HG03135 (cell line): ENCODE data around the gene CLEC14A.

ENCODE experiments used
- ATAC-seq: cut with Tn5 transposase; IDR thresholded peaks from one replicate; pipeline ENCODE4 v1.9.1; 2021; ENCODE audit warnings: mild to moderate bottlenecking, moderate library complexity; ENCODE audit not compliant: unreplicated experiment

The CLEC14A gene

DNA sequence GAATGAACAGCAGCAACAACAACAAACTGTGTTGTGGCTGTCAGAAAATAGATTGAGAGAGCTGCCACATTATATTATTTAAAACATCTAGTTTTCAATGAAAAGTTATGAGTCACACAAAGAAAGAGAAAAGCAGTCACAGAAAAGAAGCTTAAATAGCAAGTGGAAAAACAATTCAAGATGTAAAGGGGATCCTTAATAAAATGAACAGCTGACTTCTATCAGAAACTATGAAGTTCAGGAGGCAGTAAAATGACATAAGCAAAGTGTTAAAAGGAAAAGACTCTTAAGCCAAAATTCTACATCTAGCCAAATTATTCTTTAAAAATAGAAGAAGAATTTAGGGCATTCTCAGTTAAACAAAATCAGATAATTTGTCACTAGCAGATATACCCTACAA lies 5.6 kb downstream of the CLEC14A start:
- no peak for ATAC-seq

- ATAC-seq, result no peak
Measured at GRCh38 chr14:38248321-38249028, 7.4 kb downstream of the CLEC14A start.

GRCh38 chr14:38243696-38244240 lies 12.1 kb downstream of the CLEC14A start:
- ATAC-seq, result no peak

DNA sequence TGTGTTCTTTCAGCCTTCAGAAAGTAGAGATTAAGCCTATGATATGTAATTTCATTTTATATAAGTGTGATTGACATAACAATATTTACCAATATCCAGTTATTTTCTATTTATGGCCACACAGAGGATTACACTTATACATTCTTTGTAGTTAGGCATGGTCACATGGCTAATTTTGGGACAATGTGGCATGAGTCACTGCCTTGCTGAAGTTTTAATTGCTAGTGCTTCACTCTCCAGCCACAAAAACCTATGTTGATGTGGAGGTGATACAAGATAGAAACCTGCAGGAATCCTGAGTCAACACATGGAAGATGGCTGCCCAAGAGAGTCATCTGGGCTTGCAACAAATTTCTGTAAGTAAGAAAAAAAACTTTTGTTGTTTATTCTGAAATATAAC lies 17.0 kb downstream of the CLEC14A start:
- no peak for ATAC-seq

DNA sequence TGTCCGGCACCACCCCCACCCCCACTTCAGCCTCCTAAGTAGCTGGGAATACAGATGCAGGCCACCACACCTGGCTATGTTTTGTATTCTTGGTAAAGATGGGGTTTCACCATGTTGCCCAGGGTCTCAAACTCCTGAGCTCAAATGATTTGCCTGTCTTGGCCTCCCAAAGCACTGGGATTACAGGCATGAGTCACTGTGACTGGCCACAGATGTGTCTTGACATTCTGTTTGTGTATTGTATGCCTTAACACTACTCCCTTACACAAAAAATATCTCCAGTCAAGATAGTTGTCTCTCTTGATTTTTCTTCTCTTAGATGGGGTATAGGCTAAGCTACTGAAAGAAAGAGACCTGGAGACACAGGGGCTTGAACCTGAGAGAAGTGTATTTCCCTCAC lies 17.6 kb downstream of the CLEC14A start:
- ATAC-seq, result no peak

- no peak for ATAC-seq
Measured at GRCh38 chr14:38233218-38233617, 22.7 kb downstream of the CLEC14A start.

GRCh38 chr14:38226366-38226765 lies 29.5 kb downstream of the CLEC14A start:
- ATAC-seq, result no peak

DNA sequence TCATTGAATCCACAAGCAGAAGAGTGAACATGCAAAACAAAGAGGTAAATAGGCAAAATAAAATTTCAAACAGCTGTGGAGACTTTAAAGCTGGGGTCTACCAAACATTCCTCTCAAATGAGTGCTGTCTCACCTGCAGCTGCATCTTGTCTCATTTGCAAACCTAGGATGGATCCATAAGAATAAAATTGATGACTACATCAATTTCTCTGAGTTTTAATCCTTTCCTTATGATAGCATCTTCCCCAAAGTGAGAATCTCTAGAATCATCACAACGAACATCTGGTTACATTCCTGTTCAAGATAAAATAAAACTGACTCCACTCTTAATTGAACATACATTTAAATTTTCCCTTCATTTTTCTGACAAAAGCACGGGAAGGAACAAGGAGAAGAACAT lies 29.9 kb downstream of the CLEC14A start:
- no peak for ATAC-seq

- no peak for ATAC-seq
Measured at GRCh38 chr14:38224338-38224737, 31.6 kb downstream of the CLEC14A start.

- no peak for ATAC-seq
Measured at GRCh38 chr14:38221077-38221476, 34.8 kb downstream of the CLEC14A start.

DNA sequence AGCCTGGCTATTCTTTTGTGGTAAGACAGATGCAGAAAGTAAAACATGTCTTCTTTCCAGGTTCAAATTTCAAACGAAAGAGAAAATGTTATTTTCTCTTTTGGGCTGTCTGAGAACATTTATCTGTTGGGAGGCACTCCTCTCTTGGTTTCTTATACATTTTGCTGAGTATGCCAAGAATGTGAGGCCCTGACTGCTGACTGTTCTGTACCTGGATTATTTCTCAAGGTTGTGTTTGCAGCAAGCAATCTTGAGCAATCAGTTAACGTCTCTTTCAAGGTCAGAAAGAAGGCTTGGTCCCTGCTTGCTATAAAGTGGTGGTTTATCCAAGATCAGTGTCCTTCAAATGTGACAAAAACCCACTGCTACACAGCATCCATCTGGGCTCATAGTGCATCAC lies 38.3 kb downstream of the CLEC14A start:
- no peak for ATAC-seq

- ATAC-seq, result no peak
Measured at GRCh38 chr14:38213001-38213400, 42.9 kb downstream of the CLEC14A start.

- ATAC-seq, result no peak
Measured at GRCh38 chr14:38212111-38212510, 43.8 kb downstream of the CLEC14A start.

DNA sequence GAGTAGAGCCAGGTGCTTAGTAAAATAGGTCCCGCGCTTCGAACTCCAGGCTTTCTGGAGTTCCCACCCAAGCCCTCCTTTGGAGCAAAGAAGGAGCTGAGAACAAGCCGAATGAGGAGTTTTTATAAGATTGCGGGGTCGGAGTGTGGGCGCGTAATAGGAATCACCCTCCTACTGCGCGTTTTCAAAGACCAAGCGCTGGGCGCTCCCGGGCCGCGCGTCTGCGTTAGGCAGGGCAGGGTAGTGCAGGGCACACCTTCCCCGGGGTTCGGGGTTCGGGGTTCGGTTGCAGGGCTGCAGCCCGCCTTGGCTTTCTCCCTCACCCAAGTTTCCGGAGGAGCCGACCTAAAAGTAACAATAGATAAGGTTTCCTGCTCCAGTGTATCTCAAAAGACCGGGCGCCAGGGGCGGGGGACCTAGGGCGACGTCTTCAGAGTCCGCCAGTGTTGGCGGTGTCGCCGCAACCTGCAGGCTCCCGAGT lies 44.6 kb downstream of the CLEC14A start:
- ATAC-seq, result no peak

GRCh38 chr14:38210587-38211216 lies 45.2 kb downstream of the CLEC14A start:
- ATAC-seq, result no peak

DNA sequence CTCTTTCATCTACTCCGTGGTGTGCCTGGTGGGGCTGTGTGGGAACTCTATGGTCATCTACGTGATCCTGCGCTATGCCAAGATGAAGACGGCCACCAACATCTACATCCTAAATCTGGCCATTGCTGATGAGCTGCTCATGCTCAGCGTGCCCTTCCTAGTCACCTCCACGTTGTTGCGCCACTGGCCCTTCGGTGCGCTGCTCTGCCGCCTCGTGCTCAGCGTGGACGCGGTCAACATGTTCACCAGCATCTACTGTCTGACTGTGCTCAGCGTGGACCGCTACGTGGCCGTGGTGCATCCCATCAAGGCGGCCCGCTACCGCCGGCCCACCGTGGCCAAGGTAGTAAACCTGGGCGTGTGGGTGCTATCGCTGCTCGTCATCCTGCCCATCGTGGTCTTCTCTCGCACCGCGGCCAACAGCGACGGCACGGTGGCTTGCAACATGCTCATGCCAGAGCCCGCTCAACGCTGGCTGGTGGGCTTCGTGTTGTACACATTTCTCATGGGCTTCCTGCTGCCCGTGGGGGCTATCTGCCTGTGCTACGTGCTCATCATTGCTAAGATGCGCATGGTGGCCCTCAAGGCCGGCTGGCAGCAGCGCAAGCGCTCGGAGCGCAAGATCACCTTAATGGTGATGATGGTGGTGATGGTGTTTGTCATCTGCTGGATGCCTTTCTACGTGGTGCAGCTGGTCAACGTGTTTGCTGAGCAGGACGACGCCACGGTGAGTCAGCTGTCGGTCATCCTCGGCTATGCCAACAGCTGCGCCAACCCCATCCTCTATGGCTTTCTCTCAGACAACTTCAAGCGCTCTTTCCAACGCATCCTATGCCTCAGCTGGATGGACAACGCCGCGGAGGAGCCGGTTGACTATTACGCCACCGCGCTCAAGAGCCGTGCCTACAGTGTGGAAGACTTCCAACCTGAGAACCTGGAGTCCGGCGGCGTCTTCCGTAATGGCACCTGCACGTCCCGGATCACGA lies 46.0 kb downstream of the CLEC14A start:
- ATAC-seq, result no peak

GRCh38 chr14:38208618-38209562 lies 47.0 kb downstream of the CLEC14A start:
- ATAC-seq, result no peak

GRCh38 chr14:38207736-38208617 lies 47.9 kb downstream of the CLEC14A start, which contains the start of gene SSTR1:
TSS of gene SSTR1 (plus strand) at chr14:38207904. CDS start at chr14:38209390, 1,486 bp downstream.
- ATAC-seq, result no peak

DNA sequence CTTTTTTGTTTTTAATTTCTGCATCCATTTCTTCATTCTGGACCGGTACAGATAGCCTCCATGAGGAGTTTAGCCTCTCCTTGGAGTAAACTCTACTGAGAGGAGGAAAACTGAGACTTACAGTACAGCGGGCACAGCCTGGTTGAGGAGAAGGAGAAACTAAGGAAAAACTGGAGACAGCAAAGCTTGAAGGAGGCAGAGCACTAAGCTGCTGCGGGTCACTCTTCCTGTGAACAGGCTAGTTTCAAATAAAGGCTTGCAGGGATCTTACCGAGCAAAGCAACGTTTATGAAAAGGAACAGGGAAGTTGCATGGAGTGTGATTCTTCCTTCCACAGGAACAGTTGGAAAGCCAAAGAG lies 48.5 kb downstream of the CLEC14A start:
- ATAC-seq, result no peak
